ENCODE measurements around the gene ANKFN1.

DNA sequence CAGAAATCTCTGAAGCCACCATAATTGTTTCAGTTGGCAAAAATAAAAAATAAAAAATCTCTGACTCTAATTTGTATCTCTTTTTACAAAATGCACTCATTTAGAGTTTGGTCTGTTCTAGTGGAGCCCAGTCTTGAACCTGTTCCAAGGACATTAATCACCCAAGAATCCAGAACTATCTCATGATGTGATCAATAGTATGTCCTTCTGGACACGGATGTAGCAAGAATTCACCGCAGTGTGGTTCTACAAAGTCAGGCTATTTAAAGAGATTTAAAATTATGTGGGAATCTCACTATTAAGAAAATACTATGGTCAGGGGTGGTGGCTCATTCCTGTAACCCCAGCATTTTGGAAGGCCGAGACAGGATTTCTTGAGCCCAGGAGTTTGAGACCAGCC, 21.8 kb upstream of the ANKFN1 start:
- TF ChIP-seq CTCF (conservative IDR thresholded peaks at IDR 0.05; ENCODE audit: low read length) (no peak), EZH2phosphoT487 (IDR thresholded peaks at IDR 0.05; ENCODE audit: borderline replicate concordance) (no peak)

All from Loucy (cell line).